ENCODE measurements around the gene HINFP. TPM values are rescaled to one million over a fixed set of nuclear protein-coding genes. Genes with fewer than 3 reads are reported as not detected.

Gene HINFP
- total and polyA plus RNA-seq, 9 of the 15 experiments (the other 6 are each of a cell fraction or from before 2014, with no cell fraction given) = 13.8 to 34.1 (median 22.5) TPM

GRCh38 chr11:119121811-119122124, 388 bp downstream of the HINFP start (continued):
- TF ChIP-seq ETS1 (conservative IDR thresholded peaks at IDR 0.05; ENCODE audit: control insufficient read depth, low read depth, low read length) = no peak
- no peak for TF ChIP-seq ZNF354B (CRISPR knock-in tag; IDR thresholded peaks at IDR 0.05)
- peak; percentile 24; the same call in 1 of the 2 replicates for TF ChIP-seq SMARCC2 (IDR thresholded peaks at IDR 0.05; ENCODE audit: low read depth)
- no peak for TF ChIP-seq TCF3 (CRISPR knock-in tag; IDR thresholded peaks at IDR 0.05)
- peak; percentile 7; the same call in 1 of the 2 replicates for TF ChIP-seq CTBP1 (IDR thresholded peaks at IDR 0.05; ENCODE audit: borderline replicate concordance)
- TF ChIP-seq, protein P1, sequence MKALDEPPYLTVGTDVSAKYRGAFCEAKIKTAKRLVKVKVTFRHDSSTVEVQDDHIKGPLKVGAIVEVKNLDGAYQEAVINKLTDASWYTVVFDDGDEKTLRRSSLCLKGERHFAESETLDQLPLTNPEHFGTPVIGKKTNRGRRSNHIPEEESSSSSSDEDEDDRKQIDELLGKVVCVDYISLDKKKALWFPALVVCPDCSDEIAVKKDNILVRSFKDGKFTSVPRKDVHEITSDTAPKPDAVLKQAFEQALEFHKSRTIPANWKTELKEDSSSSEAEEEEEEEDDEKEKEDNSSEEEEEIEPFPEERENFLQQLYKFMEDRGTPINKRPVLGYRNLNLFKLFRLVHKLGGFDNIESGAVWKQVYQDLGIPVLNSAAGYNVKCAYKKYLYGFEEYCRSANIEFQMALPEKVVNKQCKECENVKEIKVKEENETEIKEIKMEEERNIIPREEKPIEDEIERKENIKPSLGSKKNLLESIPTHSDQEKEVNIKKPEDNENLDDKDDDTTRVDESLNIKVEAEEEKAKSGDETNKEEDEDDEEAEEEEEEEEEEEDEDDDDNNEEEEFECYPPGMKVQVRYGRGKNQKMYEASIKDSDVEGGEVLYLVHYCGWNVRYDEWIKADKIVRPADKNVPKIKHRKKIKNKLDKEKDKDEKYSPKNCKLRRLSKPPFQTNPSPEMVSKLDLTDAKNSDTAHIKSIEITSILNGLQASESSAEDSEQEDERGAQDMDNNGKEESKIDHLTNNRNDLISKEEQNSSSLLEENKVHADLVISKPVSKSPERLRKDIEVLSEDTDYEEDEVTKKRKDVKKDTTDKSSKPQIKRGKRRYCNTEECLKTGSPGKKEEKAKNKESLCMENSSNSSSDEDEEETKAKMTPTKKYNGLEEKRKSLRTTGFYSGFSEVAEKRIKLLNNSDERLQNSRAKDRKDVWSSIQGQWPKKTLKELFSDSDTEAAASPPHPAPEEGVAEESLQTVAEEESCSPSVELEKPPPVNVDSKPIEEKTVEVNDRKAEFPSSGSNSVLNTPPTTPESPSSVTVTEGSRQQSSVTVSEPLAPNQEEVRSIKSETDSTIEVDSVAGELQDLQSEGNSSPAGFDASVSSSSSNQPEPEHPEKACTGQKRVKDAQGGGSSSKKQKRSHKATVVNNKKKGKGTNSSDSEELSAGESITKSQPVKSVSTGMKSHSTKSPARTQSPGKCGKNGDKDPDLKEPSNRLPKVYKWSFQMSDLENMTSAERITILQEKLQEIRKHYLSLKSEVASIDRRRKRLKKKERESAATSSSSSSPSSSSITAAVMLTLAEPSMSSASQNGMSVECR (CRISPR knock-in tag; IDR thresholded peaks at IDR 0.05) = no peak
- peak; percentile 22; the same call in 1 of the 2 replicates for TF ChIP-seq KAT7 (CRISPR knock-in tag; IDR thresholded peaks at IDR 0.05; ENCODE audit: borderline replicate concordance)
- no peak for TF ChIP-seq MAZ (CRISPR knock-in tag; conservative IDR thresholded peaks at IDR 0.05 in 1 of 2, IDR thresholded peaks at IDR 0.05 in 1 of 2)
- no peak for TF ChIP-seq ARID1B (IDR thresholded peaks at IDR 0.05)
- TF ChIP-seq HNRNPL (IDR thresholded peaks at IDR 0.05; ENCODE audit: low read depth, low read length) = no peak
- TF ChIP-seq MAFF (IDR thresholded peaks at IDR 0.05; ENCODE audit: low read length) = no peak
- TF ChIP-seq CAMTA2 (CRISPR knock-in tag; conservative IDR thresholded peaks at IDR 0.05) = no peak
- TF ChIP-seq ILF3 (IDR thresholded peaks at IDR 0.05; ENCODE audit: borderline replicate concordance) = no peak
- 0 out of 2 replicates have a peak, but pooled peaks have one; percentile 11 for TF ChIP-seq DMBX1 (CRISPR knock-in tag; IDR thresholded peaks at IDR 0.05; ENCODE audit: borderline replicate concordance)
- no peak for TF ChIP-seq CTCF (IDR thresholded peaks at IDR 0.05 in 2 of 3, conservative IDR thresholded peaks at IDR 0.05 in 1 of 3; ENCODE audit: insufficient read depth in 2 of 3, low read depth in 1 of 3, low read length in 3 of 3)
- TF ChIP-seq ZNF282 (CRISPR knock-in tag; IDR thresholded peaks at IDR 0.05) = no peak
- TF ChIP-seq NR2C2 (CRISPR knock-in tag; IDR thresholded peaks at IDR 0.05) = no peak
- 0 out of 2 replicates have a peak, but pooled peaks have one; percentile 34 for TF ChIP-seq NR2C2 (tag; IDR thresholded peaks at IDR 0.05)
- no peak for TF ChIP-seq ARID2 (IDR thresholded peaks at IDR 0.05)
- TF ChIP-seq NFXL1 (CRISPR knock-in tag; IDR thresholded peaks at IDR 0.05) = no peak
- no peak for TF ChIP-seq PHF20 (IDR thresholded peaks at IDR 0.05; ENCODE audit: partially characterized antibody)
- TF ChIP-seq NFATC3 (IDR thresholded peaks at IDR 0.05) = no peak
- no peak for TF ChIP-seq CREB3 (tag; conservative IDR thresholded peaks at IDR 0.05; ENCODE audit: low read depth)
